ENCODE measurements around the gene HIVEP3. TPM values are rescaled to one million over a fixed set of nuclear protein-coding genes. Genes with fewer than 3 reads are reported as not detected.
"Not testable (repeated sequence)": the region's sequence is repeated elsewhere in the genome, so short reads cannot be mapped to it uniquely, and the experiment has no call there.

Gene HIVEP3
- total and polyA plus RNA-seq, 5 donors = 6.3 to 7.9 (median 7.2) TPM

- no peak overlapping the region for H3K4me3 ChIP-seq (ENCODE audit: low read length)
- intact Hi-C loops (cut with DNase I) = no loop called here
- H3K9me3 ChIP-seq (ENCODE audit: control insufficient read depth, low read length) = no peaks in the 10 kb centered on the region
- ATAC-seq = no peak
- no peak overlapping the region for H3K27ac ChIP-seq (ENCODE audit: low read length)
- H3K4me1 ChIP-seq (ENCODE audit: control insufficient read depth, insufficient read depth, low read length) = peaks cover 4% of the 10 kb centered on the region
- no peak for DNase-seq
- H3K27me3 ChIP-seq (ENCODE audit: control insufficient read depth, insufficient read depth) = no peaks in the 10 kb centered on the region
These were observed 356.4 kb downstream of the HIVEP3 start for GRCh38 chr1:41562328-41562727.

GRCh38 chr1:41560931-41561330 is 357.8 kb downstream of the HIVEP3 start:
- no peak for DNase-seq
- H3K27ac ChIP-seq (ENCODE audit: low read length) = no peak overlapping the region
- H3K4me1 ChIP-seq (ENCODE audit: control insufficient read depth, insufficient read depth, low read length) = peaks cover 4% of the 10 kb centered on the region
- WGBS = 69% methylated on average over 1 of the region's 1 CpG
- no peaks in the 10 kb centered on the region for H3K9me3 ChIP-seq (ENCODE audit: control insufficient read depth, low read length)
- intact Hi-C loops (cut with DNase I) = no loop called here
- no peak for ATAC-seq
- no peak overlapping the region for H3K4me3 ChIP-seq (ENCODE audit: low read length)
- H3K27me3 ChIP-seq (ENCODE audit: control insufficient read depth, insufficient read depth) = no peaks in the 10 kb centered on the region

- no peaks in the 10 kb centered on the region for H3K9me3 ChIP-seq (ENCODE audit: control insufficient read depth, low read length)
- ATAC-seq = no peak
These were observed 358.2 kb downstream of the HIVEP3 start for GRCh38 chr1:41560496-41560895.

GRCh38 chr1:41559331-41559730 is 359.4 kb downstream of the HIVEP3 start:
- Histone ChIP-seq H3K27ac (ENCODE audit: low read length) (no peak overlapping the region), H3K4me1 (ENCODE audit: control insufficient read depth, insufficient read depth, low read length) (peaks cover 4% of the 10 kb centered on the region), H3K4me3 (ENCODE audit: low read length) (no peak overlapping the region), H3K9me3 (ENCODE audit: control insufficient read depth, low read length) (no peaks in the 10 kb centered on the region), H3K27me3 (ENCODE audit: control insufficient read depth, insufficient read depth) (no peaks in the 10 kb centered on the region)
- 60% methylated on average over 5 of the region's 5 CpGs for WGBS
- intact Hi-C loops (cut with DNase I) = no loop called here
- ATAC-seq (no peak), DNase-seq (no peak)

More at GRCh38 chr1:41560496-41560895, 358.2 kb downstream of the HIVEP3 start:
- 87% methylated on average over 5 of the region's 5 CpGs for WGBS
- DNase-seq = no peak
- no peaks in the 10 kb centered on the region for H3K27me3 ChIP-seq (ENCODE audit: control insufficient read depth, insufficient read depth)
- intact Hi-C loops (cut with DNase I) = no loop called here
- no peak overlapping the region for H3K27ac ChIP-seq (ENCODE audit: low read length)
- H3K4me1 ChIP-seq (ENCODE audit: control insufficient read depth, insufficient read depth, low read length) = peaks cover 4% of the 10 kb centered on the region
- H3K4me3 ChIP-seq (ENCODE audit: low read length) = no peak overlapping the region

GRCh38 chr1:41558761-41559171 is 360.0 kb downstream of the HIVEP3 start:
- Histone ChIP-seq H3K27ac (ENCODE audit: low read length) (peak overlapping the region; percentile 40), H3K27me3 (ENCODE audit: control insufficient read depth, insufficient read depth) (no peaks in the 10 kb centered on the region), H3K9me3 (ENCODE audit: control insufficient read depth, low read length) (no peaks in the 10 kb centered on the region), H3K4me3 (ENCODE audit: low read length) (no peak overlapping the region), H3K4me1 (ENCODE audit: control insufficient read depth, insufficient read depth, low read length) (peaks cover 4% of the 10 kb centered on the region)
- 44% methylated on average over 3 of the region's 3 CpGs for WGBS
- peak; percentile 89 to 95 for ATAC-seq
- peak; percentile 49 to 87 (median 81) for DNase-seq
- intact Hi-C loops (cut with DNase I) = no loop called here

- H3K4me3 ChIP-seq (ENCODE audit: low read length) = no peak overlapping the region
- peak; percentile 42 for ATAC-seq
- no peaks in the 10 kb centered on the region for H3K27me3 ChIP-seq (ENCODE audit: control insufficient read depth, insufficient read depth)
- peak overlapping the region; percentile 40 for H3K27ac ChIP-seq (ENCODE audit: low read length)
- H3K4me1 ChIP-seq (ENCODE audit: control insufficient read depth, insufficient read depth, low read length) = peaks cover 4% of the 10 kb centered on the region
- intact Hi-C loops (cut with DNase I) = no loop called here
- WGBS = 82% methylated on average over 13 of the region's 13 CpGs
- DNase-seq = no peak
- H3K9me3 ChIP-seq (ENCODE audit: control insufficient read depth, low read length) = no peaks in the 10 kb centered on the region
These were observed 360.8 kb downstream of the HIVEP3 start for GRCh38 chr1:41557751-41558455.

- H3K4me1 ChIP-seq (ENCODE audit: control insufficient read depth, insufficient read depth, low read length); intact Hi-C loops (cut with DNase I); ATAC-seq; H3K27me3 ChIP-seq (ENCODE audit: control insufficient read depth, insufficient read depth); DNase-seq; H3K4me3 ChIP-seq (ENCODE audit: low read length); H3K9me3 ChIP-seq (ENCODE audit: control insufficient read depth, low read length); H3K27ac ChIP-seq (ENCODE audit: low read length): not testable (repeated sequence)
- WGBS = 87% methylated on average over 5 of the region's 5 CpGs
These were observed 364.0 kb downstream of the HIVEP3 start for GRCh38 chr1:41554746-41555145.

GRCh38 chr1:41547781-41548560 is 370.8 kb downstream of the HIVEP3 start:
- no peak overlapping the region for H3K27ac ChIP-seq (ENCODE audit: low read length)
- intact Hi-C loops (cut with DNase I) = no loop called here
- peak in 1 of 2 donors; percentile 29 for ATAC-seq
- H3K9me3 ChIP-seq (ENCODE audit: control insufficient read depth, low read length) = no peaks in the 10 kb centered on the region
- no peaks in the 10 kb centered on the region for H3K27me3 ChIP-seq (ENCODE audit: control insufficient read depth, insufficient read depth)
- H3K4me1 ChIP-seq (ENCODE audit: control insufficient read depth, insufficient read depth, low read length) = no peaks in the 10 kb centered on the region
- no peak overlapping the region for H3K4me3 ChIP-seq (ENCODE audit: low read length)
- WGBS = 77% methylated on average over 7 of the region's 7 CpGs
- no peak for DNase-seq

GRCh38 chr1:41547336-41547735 is 371.4 kb downstream of the HIVEP3 start:
- DNase-seq (no peak), ATAC-seq (no peak)
- WGBS = 72% methylated on average over 6 of the region's 6 CpGs

GRCh38 chr1:41546833-41547135 is 371.9 kb downstream of the HIVEP3 start:
- Histone ChIP-seq H3K27me3 (ENCODE audit: control insufficient read depth, insufficient read depth) (no peaks in the 10 kb centered on the region), H3K4me1 (ENCODE audit: control insufficient read depth, insufficient read depth, low read length) (no peaks in the 10 kb centered on the region), H3K9me3 (ENCODE audit: control insufficient read depth, low read length) (no peaks in the 10 kb centered on the region), H3K27ac (ENCODE audit: low read length) (no peak overlapping the region), H3K4me3 (ENCODE audit: low read length) (no peak overlapping the region)
- DNase-seq (no peak), ATAC-seq (peak in 1 of 2 donors; percentile 22)
- intact Hi-C loops (cut with DNase I) = no loop called here
- WGBS = 66% methylated on average over 3 of the region's 3 CpGs

More at GRCh38 chr1:41547336-41547735, 371.4 kb downstream of the HIVEP3 start:
- Histone ChIP-seq H3K4me1 (ENCODE audit: control insufficient read depth, insufficient read depth, low read length) (no peaks in the 10 kb centered on the region), H3K9me3 (ENCODE audit: control insufficient read depth, low read length) (no peaks in the 10 kb centered on the region), H3K27ac (ENCODE audit: low read length) (no peak overlapping the region), H3K27me3 (ENCODE audit: control insufficient read depth, insufficient read depth) (no peaks in the 10 kb centered on the region), H3K4me3 (ENCODE audit: low read length) (no peak overlapping the region)
- intact Hi-C loops (cut with DNase I) = no loop called here

- peak in 1 of 2 donors; percentile 39 for ATAC-seq
- no peaks in the 10 kb centered on the region for H3K4me1 ChIP-seq (ENCODE audit: control insufficient read depth, insufficient read depth, low read length)
- intact Hi-C loops (cut with DNase I) = no loop called here
- WGBS = 89% methylated on average over 8 of the region's 8 CpGs
- no peaks in the 10 kb centered on the region for H3K9me3 ChIP-seq (ENCODE audit: control insufficient read depth, low read length)
- no peak overlapping the region for H3K4me3 ChIP-seq (ENCODE audit: low read length)
- no peak overlapping the region for H3K27ac ChIP-seq (ENCODE audit: low read length)
- no peak for DNase-seq
- H3K27me3 ChIP-seq (ENCODE audit: control insufficient read depth, insufficient read depth) = no peaks in the 10 kb centered on the region
These were observed 372.5 kb downstream of the HIVEP3 start for GRCh38 chr1:41545996-41546832.

Data from right cardiac atrium (tissue), 5 donors.